ENCODE data around the gene AKT1.

- TF ChIP-seq CTCF (IDR thresholded peaks at IDR 0.05), result no peak
- no peak for TF ChIP-seq POLR2A (IDR thresholded peaks at IDR 0.05)
These were observed 22.6 kb downstream of the AKT1 start for GRCh38 chr14:104772707-104773504.
